GM12875 (cell line): Measurements from ENCODE around the gene MYH14.

Experiments
- H3K4me3 ChIP-seq: one replicate; pipeline ENCODE4 v1.5.1; 2011; ENCODE audit warnings: low read depth, low read length, control low read depth
- TF ChIP-seq, protein P1 (sequence below): IDR thresholded peaks from 2 replicates; pipeline ENCODE4 v1.5.1; 2011; ENCODE audit warnings: low read depth, mild to moderate bottlenecking, control low read depth, inconsistent platforms, low read length, moderate library complexity, borderline replicate concordance; ENCODE audit not compliant: insufficient read depth

The MYH14 gene

DNA sequence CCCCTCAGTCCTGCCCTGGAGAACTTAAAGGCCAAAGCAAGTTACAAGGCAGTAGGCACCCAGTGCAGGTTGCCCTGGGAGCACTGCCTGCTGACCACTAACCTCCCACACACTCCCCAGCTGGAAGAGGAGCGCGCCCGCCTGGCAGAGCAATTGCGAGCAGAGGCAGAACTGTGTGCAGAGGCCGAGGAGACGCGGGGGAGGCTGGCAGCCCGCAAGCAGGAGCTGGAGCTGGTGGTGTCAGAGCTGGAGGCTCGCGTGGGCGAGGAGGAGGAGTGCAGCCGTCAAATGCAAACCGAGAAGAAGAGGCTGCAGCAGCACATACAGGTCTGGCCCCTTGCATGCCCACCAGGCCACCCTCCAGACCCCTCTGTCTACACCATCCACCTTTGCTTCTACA lies 64.6 kb downstream of the MYH14 start:
- no peak overlapping the region for H3K4me3 ChIP-seq
- TF ChIP-seq, protein P1, sequence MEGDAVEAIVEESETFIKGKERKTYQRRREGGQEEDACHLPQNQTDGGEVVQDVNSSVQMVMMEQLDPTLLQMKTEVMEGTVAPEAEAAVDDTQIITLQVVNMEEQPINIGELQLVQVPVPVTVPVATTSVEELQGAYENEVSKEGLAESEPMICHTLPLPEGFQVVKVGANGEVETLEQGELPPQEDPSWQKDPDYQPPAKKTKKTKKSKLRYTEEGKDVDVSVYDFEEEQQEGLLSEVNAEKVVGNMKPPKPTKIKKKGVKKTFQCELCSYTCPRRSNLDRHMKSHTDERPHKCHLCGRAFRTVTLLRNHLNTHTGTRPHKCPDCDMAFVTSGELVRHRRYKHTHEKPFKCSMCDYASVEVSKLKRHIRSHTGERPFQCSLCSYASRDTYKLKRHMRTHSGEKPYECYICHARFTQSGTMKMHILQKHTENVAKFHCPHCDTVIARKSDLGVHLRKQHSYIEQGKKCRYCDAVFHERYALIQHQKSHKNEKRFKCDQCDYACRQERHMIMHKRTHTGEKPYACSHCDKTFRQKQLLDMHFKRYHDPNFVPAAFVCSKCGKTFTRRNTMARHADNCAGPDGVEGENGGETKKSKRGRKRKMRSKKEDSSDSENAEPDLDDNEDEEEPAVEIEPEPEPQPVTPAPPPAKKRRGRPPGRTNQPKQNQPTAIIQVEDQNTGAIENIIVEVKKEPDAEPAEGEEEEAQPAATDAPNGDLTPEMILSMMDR, result no peak

DNA sequence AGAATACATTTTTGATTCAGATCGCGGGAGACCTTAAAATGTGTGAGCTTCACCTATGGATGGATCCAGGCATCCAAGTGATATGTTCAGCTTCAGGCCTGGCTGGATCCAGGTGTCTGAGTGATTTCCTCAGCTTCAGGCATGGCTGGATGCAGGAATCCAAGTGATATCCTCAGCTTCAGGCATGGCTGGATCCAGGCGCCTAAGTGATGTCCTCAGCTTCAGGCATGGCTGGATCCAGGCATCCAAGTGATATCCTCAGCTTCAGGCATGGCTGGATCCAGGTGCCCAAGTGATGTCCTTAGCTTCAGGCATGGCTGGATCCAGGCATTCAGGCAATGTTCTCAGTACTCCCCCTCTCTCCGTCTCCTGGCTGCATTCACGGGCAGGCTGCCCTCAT lies 65.1 kb downstream of the MYH14 start:
- TF ChIP-seq, protein P1, result no peak
- no peak overlapping the region for H3K4me3 ChIP-seq

DNA sequence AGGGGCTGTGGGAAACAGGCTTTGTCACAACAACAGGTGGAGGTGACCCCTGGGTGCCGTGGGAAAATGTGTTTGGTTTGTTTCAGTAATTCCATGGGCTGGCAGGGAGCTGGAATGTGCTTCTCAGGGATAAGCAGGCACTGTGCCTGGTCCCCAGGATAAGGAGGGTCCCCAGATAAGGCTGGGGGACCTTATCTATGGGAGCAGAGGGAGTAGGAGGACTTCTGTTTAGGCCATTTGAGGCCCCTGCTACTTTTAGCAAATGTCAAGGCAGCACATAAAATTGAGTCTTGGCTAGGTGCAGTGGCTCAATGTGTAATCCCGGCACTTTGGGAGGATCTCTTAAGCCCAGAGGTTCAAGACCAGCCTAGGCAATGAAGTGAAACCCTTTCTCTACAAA lies 66.2 kb downstream of the MYH14 start:
- no peak overlapping the region for H3K4me3 ChIP-seq
- TF ChIP-seq, protein P1, result no peak

DNA sequence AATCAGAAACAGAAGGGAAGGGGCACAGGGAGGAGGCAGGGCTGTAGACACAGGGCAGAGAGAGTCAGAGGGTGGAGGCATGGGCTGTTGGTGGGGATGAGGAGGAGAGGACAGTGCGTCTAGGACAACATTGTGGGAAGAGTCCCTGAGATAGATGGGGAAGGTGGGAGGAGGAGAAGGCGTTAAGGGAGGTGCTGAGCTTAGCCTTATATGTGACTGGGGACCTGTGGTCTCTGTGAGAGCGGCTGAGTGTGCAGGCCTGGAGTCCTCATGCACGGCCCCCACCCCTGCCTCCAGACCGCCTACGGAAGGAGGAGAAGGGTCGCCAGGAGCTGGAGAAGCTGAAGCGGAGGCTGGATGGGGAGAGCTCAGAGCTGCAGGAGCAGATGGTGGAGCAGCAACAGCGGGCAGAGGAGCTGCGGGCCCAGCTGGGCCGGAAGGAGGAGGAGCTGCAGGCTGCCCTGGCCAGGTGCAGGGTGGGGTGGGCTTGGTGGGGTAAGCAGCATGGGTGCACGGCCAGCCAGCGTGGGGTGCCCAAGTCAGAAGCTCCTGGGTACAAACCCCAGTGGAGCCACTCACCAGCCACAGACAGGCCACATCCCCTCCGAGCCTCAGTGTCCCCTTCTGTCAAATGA lies 69.0 kb downstream of the MYH14 start:
- TF ChIP-seq, protein P1, result no peak
- H3K4me3 ChIP-seq, result no peak overlapping the region

DNA sequence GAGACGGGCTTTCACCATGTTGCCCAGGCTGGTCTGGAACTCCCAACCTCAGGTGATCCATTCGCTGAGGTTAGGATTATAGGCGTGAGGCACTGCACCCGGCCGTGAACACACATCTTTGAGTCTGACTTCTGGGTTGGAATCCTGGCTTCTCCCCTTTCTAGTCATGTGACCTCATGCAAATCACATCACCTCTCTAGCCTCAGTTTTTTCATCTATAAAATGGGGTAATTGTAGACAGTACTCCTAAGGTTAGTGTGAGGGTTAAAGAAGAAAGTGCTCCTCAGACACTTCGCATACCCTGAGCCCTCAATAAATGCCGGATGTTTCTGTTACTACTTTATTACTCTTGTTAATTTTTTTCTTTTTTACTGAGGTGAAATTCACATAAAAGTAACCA lies 70.4 kb downstream of the MYH14 start:
- no peak overlapping the region for H3K4me3 ChIP-seq
- TF ChIP-seq, protein P1, result no peak

DNA sequence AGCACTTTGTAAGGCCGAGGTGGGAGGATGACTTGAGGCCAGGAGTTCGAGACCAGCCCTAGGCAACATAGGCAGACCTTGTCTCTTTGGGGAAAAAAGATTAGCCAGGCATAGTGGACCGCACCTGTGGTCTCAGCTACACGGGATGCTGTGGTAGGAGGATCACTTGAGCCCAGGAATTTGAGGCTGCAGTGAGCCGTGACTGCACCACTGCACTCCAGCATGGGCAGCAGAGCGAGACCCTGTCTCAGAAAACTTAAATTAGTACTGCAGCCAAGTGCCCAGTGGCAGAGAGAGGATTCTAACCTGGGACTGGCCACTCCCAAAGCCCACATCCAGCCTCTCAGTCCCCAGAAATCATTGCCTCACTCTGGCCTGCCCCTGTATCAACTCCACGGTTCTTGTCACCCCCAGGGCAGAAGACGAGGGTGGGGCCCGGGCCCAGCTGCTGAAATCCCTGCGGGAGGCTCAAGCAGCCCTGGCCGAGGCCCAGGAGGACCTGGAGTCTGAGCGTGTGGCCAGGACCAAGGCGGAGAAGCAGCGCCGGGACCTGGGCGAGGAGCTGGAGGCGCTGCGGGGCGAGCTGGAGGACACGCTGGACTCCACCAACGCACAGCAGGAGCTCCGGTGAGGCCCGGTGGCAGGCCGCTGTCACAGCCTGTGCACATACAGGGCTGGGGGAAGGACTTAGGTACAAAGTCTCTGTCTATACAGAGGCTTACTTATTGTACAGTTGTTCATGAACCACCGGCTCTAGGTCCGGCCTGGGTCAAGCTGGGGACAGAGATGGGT lies 72.4 kb downstream of the MYH14 start:
- TF ChIP-seq, protein P1, result no peak
- no peak overlapping the region for H3K4me3 ChIP-seq

DNA sequence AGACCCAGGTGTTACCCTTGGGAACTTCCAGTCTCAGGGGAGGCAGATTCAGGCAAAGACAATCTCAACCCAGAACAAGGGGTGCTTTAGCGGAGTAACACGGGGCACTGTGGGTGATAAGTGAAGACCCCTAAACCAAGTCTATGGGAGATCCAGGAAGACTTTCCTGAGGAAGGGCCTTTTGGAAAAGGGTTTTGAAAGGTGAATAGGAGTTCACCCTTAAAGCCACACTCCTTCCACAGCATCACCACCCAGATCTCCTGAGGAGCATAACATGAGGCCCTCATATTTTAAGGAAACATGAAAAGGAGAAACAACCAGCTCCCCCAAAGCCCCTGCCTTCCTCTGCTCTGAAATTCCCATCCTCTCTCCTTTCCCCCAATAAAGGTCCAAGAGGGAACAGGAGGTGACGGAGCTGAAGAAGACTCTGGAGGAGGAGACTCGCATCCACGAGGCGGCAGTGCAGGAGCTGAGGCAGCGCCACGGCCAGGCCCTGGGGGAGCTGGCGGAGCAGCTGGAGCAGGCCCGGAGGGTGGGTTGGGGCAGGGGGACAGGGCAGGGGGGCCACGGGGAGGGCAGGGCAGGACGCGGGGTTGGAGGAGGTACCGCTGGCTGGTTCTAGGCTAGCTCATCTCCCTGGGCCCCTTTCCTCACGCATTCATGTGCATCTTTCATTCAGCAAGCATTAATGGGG lies 73.1 kb downstream of the MYH14 start:
- TF ChIP-seq, protein P1, result no peak

More for the DNA sequence above, 73.1 kb downstream of the MYH14 start:
- H3K4me3 ChIP-seq, result no peak overlapping the region
